Stimulated activated CD8-positive, alpha-beta memory T cell treated with anti-CD3 and anti-CD28 coated beads, Interleukin-15, amount 100 ng/mL, for 4 hours (primary cell): ENCODE results near the gene TFEB.

Experiments
- DNase-seq, 2 donors: peaks; one replicate each; pipeline ENCODE4 v3.0.0-alpha.2; 2020; ENCODE audit warnings: low read depth in 2 of 2

Gene TFEB

GRCh38 chr6:41706876-41707564 is 28.4 kb downstream of the TFEB start:
- no peak for DNase-seq

DNA sequence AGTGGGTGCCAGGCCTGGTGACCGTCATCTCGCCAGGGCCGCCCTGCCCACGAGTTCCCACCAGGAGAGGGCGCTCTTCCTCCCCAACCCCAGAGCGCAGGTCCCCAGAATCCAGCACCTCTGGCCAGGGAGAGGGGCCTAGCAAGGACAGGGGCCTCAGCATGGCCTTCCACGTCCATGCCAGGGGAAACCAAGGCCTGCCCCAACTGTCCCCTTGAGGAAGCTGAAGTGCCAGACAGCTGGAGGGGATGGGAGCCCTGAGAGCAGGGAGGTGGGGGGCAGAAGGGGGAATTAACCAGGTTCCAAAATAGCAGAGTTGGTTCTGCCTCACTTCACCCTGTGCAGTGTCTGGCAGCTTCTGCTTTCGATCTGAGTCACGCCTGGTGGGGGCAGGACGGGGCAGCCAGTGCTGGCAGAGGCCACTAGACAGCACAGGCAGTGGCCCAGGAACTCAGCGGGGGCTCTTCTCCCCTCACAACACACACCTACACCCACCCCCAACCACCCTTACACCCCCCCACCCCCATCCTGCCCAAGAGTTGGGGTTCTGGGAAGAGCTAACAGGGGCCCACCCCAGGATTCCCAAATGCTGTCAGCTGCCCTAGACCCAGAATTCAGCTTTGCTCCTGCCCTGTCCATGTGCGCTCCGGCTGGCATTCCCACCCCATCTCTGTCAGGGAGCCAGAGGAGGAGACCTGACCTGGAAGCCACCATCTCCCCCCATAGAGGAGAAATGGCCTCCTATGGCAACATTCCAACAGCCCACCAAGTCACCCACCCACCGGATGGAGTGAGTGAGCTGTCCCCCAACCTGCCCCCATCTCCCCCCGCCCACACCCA is 29.2 kb downstream of the TFEB start:
- DNase-seq: peak; percentile 61 to 65

DNA sequence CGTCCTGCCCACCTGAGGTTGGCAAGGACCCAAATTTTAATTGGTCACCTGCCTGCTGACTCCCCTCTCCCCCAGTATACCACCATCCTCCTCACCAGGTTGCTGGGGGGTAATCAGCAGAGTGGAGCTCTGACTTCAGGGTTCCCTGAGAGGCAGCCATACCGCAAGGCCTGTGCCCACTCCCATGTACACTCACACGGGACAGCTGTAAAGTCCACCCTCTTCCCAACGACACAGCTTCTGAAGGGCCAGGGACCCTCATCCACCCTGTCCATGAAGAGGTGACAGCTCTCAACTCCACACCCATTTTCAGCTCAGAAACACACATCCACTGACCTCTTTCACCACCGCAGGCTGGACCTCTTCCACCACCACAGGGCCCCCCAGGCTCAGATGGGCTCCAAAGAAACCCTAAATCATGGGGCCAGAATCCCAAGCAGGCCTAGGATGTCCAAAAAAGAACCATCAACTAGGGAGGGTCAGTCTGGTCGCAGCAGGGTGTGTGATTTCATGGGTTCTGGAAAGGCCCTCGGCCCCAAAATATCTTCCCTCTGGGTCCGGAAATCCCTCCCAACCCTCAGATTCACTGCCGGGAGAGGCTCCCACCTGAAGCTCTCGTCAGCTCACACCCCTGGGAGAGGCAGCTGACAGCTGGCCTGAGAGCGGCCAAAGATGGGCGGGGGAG is 30.0 kb downstream of the TFEB start:
- DNase-seq: no peak

GRCh38 chr6:41704656-41705310 is 30.6 kb downstream of the TFEB start:
- DNase-seq: no peak

DNA sequence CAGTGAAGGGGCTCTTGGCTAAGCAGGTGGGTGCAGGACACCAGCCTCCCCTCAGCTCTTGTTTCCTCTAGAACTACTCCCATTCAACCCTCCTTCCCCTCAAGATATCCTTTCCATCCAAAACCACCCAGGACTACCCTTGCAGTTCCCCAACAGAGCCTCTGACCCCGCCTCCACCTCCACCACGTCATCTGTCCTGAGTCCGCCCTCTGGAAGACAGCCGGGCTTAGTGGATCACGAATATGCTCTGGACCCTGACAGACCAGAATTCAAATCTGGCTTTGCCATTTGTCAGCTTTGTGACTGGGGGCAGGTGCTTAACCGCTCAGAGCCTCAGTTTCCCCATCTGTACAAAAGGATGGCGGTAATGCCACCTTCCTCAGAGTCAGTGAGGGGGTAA is 31.4 kb downstream of the TFEB start:
- DNase-seq: no peak

- DNase-seq: no peak
Observed at GRCh38 chr6:41702771-41703494, 32.5 kb downstream of the TFEB start.

GRCh38 chr6:41702089-41702745 is 33.2 kb downstream of the TFEB start:
- no peak for DNase-seq

DNA sequence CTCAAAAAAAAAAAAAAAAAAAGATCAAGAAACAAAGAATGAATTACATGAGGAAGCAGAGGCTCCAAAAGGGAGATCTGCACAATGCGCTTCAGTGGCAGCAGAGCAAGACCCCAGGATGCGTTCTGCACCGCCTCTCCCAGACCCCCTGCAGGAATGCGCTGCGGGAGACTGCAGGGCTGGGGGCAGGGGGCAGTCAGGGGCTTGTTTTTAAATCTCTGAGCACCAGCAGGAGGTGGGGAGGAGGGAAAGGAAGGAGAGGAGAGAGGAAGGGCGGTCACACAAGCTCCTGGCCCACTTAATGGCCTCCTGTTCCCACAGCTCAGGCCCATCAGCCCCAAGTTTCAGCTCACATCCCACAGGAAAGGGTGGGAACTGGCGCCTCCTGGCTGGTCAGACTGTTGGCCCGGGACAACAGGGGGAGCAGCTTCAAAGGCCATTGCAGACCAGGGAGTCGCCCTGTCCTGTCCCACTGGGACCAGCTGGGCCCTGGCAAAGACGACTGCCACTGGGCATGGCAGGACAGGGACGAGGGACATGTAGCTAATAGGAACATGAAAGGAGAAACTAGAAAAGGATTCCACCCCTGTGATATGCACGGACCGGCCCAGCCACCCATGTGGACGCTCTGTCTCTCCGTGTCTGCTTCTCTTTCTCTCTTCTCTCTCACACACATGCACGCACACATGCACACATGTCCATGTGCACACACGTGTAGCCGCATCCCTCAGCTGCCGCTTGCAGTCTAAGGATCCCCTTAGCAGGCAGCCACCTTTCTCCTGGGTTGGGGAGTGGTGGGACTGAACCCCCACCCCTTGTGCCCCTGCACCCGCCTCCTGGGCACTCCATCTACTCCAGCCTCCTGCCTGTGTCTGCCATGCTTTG is 34.7 kb downstream of the TFEB start:
- no peak for DNase-seq

GRCh38 chr6:41699063-41699462 is 36.3 kb downstream of the TFEB start:
- no peak for DNase-seq

- no peak for DNase-seq
Observed at GRCh38 chr6:41697861-41698781, 37.3 kb downstream of the TFEB start.

DNA sequence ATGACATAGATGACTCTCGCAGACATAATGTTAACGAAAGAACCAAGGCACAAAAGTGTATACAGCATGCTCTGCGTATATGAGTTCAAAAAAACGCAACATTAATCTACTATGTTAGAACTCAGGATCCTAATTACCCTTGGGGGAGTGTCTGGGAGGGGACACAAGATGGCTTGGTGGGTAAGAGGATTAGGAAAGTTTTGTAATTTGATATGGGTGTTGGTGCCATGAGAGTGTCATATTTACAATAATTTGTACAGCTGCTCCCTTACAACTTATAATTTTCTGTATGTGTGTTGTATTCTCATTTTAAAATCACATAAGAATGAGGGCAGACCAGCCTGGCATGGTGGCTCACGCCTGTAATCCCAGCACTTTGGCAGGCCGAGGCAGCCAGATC is 38.6 kb downstream of the TFEB start:
- no peak for DNase-seq

- DNase-seq: no peak
Observed at GRCh38 chr6:41695825-41696224, 39.6 kb downstream of the TFEB start.

- DNase-seq: no peak
Observed at GRCh38 chr6:41694815-41695526, 40.4 kb downstream of the TFEB start.

- DNase-seq: no peak
Observed at GRCh38 chr6:41693281-41694240, 41.8 kb downstream of the TFEB start.

DNA sequence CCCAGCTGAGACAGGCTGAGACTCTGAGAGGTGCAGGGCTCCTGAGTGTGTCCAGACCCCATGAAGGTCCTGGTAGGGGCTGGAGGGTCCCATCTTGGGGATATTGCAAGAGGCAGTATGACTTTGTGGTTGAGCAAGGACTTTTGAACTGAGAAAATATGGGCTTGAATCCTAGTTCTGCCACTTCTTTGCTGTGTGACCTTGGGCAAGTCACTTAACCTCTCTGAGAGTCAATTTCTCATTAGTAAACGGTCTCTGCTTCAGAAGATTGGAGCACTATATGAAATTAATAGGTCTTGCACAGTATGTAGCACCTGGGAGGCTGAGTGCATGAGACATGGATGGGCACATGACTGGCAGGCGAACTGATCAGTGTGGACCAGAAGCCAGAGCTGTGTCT is 42.7 kb downstream of the TFEB start:
- no peak for DNase-seq

DNA sequence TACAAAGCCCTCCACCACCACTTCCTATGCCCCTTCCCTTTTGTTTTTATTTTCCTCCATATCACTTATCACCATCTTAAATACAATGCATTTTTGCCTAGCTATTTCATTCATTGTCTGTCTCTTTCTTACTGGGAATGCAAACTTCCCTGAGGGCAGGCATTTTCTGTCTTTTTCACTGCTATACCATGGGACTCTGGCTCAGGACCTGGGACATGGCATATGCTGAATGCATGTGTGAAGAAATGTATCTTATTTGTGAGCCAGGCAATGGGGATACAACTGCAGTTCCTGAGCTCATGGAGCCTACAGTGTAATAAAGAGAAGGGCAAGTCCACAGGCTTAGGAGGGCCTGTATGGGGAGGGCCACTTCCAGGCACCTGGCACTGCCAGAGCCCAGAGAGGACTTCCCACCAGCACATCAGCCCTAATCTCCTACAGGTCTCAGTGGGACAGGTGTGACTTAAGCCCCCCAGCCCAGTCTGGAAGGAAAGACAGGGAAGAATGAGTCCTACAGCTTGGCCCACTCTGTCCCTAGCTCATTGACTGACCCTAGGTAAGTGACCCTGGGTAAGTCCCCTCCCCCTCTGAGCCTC is 43.2 kb downstream of the TFEB start:
- DNase-seq: no peak
